NCI-H2171 treated with DMSO at 0.1 percent for 48 hours (cell line): ENCODE results near the gene PLAAT3.
"Not testable (repeated sequence)": the region's sequence is repeated elsewhere in the genome, so short reads cannot be mapped to it uniquely, and the experiment has no call there.

ENCODE experiments used
- DNase-seq: peaks from one replicate; lab custom pipeline; 2025; lab: John Stamatoyannopoulos, UW

PLAAT3 gene

DNA sequence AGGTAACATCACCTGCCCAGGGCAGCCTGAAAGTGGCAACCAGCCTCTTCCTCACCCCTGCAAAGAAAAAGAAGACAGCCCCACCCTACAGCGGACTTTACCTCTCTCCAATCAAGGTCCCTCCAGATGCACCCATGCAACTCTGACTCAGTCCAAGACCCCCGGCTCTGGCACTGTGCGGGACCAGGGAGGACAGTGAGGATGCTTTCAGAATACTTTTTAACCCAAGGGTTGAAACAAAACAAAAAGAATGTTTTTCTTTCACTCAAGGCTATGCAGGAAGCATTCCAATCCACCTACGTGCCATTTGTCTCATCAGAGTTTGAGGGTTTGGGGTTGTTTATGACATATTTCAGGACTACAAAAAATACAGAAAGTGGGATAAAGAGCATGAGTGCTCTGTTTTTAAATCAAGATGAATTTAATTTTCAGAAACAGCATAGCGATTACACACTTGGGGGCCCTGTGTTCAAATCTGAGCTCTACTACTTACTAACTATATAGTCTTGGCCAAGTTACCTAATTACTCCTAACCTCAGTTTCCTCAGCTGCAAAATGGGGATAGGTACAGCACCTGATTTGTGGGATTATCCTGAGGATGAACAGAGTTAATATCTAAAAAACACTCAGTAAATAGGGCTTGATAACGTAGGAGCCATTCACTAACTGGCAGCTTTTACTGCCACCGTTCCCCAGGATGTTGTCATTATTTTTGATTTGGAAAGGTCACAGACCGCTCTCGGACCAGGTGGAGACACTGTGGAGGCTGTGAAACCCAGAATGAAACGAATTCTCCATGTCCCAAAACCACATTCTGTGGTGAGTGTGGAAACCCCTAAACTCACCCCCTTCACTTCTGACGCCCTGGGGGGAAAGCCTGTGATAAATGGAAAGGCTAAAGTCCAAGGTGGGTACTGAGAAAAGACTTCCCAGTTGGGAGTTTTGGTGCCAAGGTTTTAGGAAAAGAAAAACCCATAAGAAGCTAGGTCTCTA lies 5.6 kb downstream of the PLAAT3 start:
- no peak for DNase-seq

DNA sequence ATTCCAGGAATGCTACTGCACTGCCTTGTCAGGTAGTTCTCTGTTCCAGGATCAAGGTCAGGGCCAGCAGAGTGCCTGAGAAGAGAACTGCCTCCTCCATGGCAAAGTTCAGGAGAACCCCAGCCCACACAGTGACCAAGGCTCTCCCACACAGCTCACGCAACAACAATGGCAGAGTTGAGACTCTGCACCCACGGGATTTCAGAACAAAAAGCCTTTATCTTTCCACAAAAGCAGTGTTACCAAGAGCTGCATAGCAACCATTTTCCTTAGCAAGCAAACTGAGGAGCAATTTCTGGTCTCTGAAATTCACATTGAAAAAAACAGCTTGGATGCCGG lies 11.1 kb downstream of the PLAAT3 start:
- DNase-seq: no peak

DNA sequence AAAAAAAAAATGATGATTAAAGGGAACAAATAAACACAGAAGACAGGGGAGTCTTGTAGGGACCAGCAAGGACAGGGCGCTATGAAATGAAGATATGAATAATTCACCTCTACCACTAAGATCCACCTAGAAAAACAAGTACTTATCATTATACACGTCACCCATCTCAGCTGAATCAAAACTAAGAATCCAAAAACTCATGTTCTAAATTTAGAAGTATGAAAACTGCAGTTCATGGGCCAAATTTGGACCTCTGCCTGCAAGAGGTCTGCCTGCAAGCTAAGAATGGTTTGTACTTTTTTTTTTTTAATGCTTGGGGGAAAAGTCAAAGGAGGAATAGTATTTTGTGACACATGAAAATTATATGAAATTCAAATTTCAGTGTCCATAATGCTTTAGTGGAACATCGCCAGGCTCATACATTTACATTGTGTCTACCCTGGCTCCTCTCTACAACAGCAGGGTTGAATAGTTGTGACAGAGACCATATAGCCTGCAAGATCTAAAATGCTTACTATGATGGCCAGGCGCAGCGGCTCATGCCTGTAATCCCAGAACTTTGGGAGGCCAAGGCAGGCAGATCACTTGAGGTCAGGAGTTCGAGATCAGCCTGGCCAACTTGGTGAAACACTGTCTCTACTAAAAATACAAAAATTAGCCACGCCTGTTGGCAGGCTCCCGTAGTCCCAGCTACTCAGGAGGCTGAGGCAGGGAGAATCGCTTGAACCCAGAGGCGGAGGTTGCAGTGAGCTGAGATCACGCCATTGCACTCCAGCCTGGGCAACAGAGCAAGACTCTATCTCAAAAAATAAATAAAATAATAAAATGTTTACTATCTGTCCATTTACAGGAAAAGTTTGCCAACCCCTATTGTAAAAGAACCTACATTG lies 11.7 kb downstream of the PLAAT3 start:
- not testable (repeated sequence) for DNase-seq

DNA sequence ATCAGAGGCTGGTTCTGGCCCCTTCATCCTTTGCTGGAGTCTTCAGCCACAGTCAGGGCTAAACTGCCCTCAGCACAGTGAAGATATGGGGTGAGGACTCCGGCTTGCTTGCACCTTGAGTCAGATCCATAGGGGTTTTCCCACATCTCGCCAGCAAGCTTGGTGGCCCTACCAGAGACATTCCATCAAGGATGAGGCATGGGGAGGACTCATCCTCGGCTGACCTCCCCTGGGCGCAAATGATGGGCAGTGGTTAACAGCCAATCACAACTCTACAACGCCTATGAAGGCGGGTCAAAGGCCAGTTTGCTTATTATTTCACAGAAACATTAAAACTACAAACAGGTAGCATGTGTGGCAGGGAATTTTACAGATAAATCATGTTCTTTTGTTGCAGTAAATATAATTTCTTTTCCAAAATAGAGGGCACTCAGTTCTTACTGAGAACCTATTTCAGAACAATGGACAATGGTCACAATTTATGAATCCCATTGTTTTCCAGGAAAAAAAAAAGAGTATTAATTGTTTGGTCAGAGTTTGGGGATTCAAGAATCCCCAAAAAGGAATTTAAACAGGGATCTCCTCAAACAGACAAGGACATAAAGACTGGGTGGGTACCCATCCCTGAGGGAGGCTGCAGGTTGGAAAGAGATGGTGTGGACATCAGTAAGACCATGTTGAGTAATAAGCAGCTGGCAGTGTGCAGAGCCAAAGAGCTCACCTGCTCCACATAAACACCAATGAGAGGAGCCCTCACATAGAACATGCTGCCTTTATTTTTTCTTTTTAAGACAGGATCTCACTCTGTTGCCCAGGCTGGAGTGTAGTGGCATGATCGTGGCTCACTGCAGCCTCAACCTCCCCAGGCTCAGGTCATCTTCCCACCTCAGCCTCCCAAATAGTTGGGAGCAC lies 14.8 kb downstream of the PLAAT3 start:
- no peak for DNase-seq

DNA sequence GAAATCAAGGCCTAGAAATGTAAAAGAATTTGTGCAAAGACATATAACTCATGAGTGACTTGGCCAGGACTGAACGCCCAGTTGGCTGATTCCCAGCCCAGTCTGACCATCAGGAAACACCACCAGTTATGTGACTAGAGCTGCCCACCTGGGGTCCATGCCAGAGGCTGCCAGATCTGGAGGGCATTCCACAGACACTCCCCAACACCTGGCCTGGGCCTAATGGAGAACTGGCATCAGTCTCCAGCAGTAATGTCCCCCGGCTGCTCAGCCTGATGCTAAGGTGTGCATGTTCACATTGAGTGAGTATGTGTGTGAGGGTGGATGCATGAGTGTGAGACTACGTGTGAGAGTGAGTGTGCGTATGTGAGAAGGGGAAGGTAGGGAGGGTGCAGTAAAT lies 15.7 kb downstream of the PLAAT3 start:
- DNase-seq: no peak

DNA sequence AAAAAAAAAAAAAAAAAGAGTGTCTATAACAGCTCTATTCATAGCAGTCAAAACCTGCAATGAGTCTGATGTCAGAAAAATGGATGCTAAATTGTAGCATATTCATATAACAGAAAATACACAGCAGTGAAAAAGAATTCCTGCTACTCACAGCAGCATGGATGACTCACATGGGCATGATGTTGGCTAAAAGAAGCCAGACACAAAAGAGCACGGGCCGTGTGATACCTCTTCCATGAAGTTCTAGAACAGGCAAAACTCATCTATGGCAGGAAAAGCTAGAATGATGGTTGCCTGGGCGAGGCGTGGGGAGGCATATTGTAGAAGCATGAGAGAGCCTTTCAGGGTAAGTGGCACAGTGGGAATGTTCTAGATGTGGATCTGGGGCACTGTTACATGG lies 18.9 kb downstream of the PLAAT3 start:
- DNase-seq: no peak

DNA sequence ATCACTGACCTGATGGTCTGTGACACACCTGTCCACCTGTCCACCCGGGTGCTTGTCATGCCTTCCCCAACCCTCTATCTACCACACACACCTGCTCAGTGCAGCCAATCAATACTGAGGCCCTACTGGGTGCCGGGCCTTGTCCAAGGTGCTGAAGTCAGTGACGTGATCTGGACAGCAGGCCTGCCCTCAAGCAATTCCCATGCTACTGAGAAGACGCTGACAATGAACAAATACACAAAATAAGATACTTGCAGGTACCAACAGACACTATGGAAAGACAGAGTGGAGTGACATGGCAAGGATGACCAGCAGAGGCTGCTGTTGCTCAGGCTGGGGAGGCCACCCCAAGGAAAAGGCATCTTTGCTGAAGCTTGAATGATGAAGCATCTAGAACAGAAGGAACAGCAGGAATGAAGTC lies 21.2 kb downstream of the PLAAT3 start:
- peak; percentile 32 for DNase-seq

DNA sequence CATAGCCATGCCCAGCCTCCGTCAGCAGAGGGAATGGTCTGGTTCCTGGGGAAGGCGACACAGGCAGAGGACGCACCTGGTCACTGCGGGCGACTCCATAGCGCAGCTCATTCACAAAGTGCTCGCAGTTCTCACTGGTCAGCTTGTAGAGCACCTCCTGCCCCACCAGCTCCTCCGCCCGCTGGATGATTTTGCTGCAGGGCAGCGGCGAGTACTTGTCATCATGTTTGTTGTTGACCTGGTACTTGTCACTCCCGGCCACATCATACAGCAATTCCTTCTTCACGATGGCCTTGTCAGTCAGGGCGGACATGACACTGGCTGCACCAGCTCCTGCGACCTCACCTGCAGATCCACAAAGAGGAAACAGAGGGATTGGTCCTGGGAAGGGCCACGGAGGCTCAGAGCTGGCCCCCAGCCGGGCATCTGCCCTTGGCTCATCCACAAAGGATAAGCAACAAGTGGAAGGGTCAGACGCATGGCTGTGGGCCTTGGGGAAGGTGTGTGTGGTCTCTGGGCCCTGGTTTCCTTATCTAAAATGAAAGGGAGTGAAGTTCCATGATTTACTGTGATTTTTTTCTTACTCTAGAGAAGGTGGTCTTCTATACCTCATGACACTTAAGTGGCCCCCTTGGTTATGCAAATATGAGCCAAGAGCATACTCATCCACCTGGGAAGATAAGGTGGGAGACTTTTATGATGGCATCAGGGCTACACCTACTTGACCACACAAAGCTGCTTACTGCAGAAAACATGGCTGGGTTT lies 24.0 kb downstream of the PLAAT3 start:
- no peak for DNase-seq

DNA sequence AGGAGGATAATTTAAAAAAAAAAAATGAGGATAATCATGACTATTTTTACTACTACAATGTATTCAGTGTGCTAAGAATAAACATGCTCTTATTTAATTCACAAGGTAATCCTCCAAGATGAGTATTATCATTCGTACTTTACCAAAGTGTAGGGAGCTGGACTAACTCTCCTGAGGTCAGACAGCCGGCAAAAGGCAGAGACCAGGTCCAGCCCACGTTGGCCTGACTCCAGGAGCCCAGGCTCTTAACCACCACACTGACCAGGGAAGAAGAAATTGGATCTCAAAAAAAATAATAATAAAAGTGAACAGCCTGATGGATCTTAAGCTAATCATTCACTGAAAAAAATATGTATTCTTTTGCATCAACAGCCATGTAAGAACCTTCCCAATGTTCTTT lies 25.2 kb downstream of the PLAAT3 start:
- no peak for DNase-seq

DNA sequence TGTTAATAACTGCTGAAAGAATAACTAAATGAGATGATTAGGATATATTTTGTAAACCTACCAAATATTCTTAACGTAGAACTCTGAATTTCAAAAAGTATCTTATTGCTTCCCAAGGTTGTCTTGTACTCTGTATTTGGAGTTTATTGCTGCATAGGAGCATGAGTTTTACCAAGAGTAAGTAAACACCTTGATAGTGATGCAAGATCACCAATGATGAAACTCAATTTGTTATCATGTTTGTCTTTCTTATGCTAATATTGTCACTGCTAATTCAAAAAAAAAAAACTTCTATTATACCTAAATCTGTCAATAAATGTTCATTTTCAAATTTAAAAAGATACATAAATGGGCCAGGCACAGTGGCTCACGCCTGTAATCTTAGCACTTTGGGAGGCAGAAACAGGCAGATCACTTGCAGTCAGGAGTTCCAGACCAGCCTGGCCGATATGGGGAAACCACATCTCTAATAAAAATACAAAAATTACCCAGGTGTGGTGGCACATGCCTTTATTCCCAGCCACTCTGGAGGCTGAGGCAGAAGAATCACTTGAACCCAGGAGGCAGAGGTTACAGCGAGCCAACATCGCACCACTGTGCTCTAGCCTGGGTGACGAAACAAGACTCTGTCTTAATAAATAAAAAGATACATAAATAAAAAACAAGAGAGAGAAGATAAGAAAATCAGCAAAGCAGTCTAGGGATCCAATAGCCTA lies 27.6 kb downstream of the PLAAT3 start:
- no peak for DNase-seq

DNA sequence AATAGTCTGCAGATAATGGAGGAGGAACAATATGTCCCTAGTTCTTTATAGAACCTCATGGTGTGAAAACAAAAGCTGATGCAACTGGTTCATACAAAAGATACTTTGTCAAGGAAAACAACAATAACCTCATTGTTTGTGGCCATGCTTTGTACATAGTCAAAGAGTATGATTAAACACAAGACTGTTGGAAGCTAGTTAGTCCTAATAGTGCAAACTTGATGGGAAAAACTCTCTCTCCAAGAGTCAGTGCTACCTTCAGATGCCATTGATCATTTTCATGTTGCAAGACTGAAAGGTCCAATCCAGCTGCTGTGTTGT lies 30.9 kb downstream of the PLAAT3 start:
- DNase-seq: no peak

DNA sequence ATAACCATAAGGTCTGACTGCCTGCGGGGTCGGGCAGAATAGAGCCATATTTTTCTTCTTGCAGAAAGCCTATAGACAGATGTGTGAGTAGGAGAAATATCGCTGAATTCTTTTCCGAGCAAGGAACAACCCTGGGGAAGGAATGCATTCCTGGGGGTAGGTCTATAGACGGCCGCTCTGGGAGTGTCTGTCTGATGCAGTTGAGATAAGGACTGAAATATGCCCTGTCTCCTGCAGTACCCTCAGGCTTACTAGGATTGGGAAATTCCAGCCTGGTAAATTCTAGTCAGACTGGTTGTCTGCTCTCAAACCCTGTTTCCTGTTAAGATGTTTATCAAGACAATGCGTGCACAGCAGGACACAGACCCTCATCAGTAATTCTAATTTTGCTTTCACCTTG lies 33.0 kb downstream of the PLAAT3 start:
- not testable (repeated sequence) for DNase-seq

DNA sequence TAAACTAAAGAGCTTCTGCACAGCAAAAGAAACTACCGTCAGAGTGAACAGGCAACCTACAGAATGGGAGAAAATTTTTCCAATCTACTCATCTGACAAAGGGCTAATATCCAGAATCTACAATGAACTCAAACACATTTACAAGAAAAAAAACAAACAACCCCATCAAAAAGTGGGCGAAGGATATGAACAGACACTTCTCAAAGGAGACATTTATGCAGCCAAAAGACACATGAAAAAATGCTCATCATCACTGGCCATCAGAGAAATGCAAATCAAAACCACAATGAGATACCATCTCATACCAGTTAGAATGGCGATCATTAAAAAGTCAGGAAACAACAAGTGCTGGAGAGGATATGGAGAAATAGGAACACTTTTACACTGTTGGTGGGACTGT lies 35.4 kb downstream of the PLAAT3 start:
- not testable (repeated sequence) for DNase-seq

DNA sequence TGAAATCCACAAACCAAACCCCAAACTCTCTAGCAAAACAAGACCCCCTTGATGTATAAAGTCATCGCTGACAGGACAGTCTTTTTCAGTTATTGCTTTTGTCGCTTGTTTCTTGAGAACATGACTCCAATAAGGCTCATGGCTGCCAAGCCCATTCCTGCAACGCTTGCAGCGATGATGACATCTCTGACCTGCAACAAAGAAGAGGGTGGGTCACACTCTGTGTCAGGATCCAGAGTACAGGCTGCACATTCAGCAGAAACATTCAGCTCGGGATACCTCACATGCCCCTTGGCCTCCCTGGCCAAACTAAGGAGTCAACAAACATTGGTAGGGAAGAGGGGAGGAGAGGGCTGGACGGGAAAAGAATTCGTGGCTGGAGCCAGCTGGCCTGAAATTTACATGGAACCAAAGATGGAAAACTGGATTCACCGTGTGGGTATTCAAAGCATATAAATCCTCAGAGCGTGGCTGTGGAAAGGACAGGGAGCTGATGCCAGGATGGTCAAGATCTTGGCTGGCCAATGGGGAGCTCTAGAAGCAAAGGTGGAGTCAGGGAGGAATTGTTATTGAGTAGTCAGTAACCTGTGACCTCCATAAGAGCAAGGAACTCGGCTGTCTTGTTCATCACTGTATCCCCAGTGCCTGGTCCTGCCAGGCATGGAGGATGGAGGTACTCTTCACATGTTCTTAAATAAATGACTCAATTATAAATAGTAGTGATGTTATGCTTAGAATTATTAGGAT lies 39.2 kb downstream of the PLAAT3 start:
- DNase-seq: no peak

DNA sequence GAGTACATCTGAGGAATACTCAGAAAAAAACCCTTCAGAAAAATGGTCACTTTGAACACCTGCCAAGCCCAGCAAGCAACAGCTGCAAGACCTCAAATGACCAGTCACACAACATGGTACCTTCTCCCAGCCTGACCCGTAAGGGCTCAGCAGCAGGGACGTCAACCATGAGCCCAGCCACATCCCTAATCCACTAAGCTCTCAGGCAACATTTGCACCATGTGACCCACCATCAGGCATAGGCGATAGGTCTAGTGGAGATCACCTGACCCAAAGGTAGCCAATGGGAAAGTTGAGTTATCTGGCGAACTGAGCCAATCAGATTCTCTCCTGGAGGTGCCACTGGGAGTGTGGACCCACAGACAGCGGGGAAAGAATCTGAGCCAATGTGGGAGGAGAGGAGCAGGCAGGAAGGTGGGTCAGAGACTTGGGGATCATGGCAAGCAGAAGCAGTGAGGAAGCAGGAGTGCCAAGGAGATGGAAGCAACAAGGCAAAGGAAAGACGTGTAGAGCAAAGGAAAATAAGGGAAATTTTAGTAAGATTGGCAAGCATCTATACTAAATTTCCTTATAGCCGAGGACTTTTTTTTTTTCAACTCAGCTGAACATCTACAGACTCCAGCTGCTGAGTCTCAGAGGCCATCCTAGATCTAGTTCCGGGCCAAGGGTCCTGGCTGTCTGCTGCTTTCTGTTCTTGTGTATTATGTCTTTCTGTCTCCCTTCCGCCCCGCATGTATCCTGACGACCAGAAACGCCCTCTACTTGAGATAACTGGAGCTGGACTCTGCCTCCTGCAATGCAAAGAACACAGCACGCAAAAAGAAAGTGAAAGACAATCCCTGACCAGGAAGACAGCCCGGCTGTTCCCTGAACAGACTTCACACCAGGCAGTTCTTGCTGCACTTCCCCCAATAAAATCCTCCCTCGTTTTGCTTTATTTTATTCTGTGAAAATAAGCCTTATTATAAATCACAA lies 40.1 kb downstream of the PLAAT3 start:
- DNase-seq: no peak

DNA sequence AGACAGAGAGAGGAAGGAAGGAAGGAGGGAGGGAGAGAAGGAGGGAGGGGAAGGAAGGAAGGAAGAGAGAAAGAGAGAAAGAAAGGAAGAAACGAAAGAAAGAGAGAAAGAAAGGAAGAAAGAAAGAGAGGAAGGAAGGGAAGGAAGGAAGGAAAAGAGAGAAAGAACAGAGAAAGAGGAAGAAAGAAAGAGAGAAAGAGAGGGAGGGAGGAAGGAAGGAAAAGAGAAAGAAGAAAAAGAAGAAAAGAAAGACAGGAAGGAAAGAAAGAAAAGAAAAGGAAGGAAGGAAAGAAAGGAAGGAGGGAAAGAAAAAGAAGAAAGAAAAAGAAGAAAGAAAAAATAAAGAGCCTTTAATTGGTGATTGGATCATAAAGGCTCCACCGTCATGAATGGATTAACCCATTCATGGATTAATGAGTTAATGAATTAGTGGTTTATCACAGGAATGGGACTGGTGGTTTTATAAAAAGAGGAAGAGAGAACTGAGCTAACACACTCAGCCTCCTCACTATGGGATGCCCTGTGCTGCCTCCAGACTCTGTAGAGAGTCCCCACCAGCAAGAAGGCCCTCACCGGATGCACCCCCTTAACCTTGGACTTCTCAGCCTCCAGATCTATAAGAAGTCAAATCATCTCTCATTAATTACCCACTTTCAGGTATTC lies 42.1 kb downstream of the PLAAT3 start:
- DNase-seq: no peak

DNA sequence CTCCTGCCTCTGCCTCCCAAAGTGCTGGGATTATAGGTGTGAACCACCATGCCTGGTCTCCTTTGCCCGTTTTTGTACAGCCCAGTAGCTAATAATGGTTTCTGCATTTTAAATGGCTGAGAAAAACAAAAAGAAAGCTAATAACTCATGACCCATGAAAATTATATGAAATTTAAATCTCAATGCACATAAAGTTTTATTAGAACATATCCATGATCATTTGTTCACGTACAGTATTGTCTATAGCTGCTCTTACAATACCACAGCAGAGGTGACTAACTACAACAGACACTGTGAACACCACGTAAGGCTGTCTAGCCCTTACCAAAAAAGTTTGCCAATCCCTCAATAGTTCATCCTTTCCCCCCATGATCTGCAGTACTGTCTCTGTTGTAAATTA lies 44.7 kb downstream of the PLAAT3 start:
- no peak for DNase-seq
